Liver (tissue), 9 donors: ENCODE measurements around the gene DPP9. TPM values are rescaled to one million over a fixed set of nuclear protein-coding genes. Genes with fewer than 3 reads are reported as not detected.

Experiments used
- DNase-seq: peaks from one replicate; pipeline ENCODE4 v3.0.0-alpha.2; 2017; ENCODE audit warnings: low spot score
- H3K27ac ChIP-seq, 2 donors: one replicate each; pipeline ENCODE4 v1.7.0; 2013; ENCODE audit warnings: inconsistent platforms in 2 of 2, low read length in 2 of 2, control low read depth in 1 of 2, low read depth in 1 of 2, mild to moderate bottlenecking in 1 of 2
- H3K27me3 ChIP-seq, 4 donors: one replicate each; pipeline versions ENCODE4 v1.6.1 to v1.7.0; 2013; ENCODE audit warnings: low read length in 3 of 4, inconsistent platforms in 1 of 4, mild to moderate bottlenecking in 1 of 4, moderate library complexity in 1 of 4; ENCODE audit not compliant: control insufficient read depth in 4 of 4, insufficient read depth in 4 of 4
- H3K36me3 ChIP-seq, 4 donors: one replicate each; pipeline versions ENCODE4 v1.6.1 to v1.7.0; 2013; ENCODE audit warnings: low read length in 3 of 4, mild to moderate bottlenecking in 3 of 4, low read depth in 1 of 4, moderate library complexity in 1 of 4; ENCODE audit not compliant: control insufficient read depth in 4 of 4, insufficient read depth in 3 of 4
- H3K4me1 ChIP-seq, 4 donors: one replicate each; pipeline versions ENCODE4 v1.6.1 to v1.7.0; 2013; ENCODE audit warnings: low read length in 3 of 4, mild to moderate bottlenecking in 3 of 4, moderate library complexity in 1 of 4; ENCODE audit not compliant: control insufficient read depth in 4 of 4, insufficient read depth in 4 of 4
- H3K4me3 ChIP-seq, 3 donors: one replicate each; pipeline versions ENCODE4 v1.6.1 to v1.7.0; 2013; ENCODE audit warnings: low read length in 3 of 3, control low read depth in 1 of 3, low read depth in 1 of 3, mild to moderate bottlenecking in 1 of 3
- H3K9ac ChIP-seq, 2 donors: one replicate each; pipeline ENCODE4 v1.7.0; 2013; ENCODE audit warnings: low read length in 2 of 2, mild to moderate bottlenecking in 2 of 2, moderate library complexity in 2 of 2, control low read depth in 1 of 2, low read depth in 1 of 2
- H3K9me3 ChIP-seq, 4 donors: one replicate each; pipeline versions ENCODE4 v1.6.1 to v1.7.0; 2013; ENCODE audit warnings: low read length in 3 of 4; ENCODE audit not compliant: control insufficient read depth in 4 of 4
- CTCF ChIP-seq: fragments of 150-350 bp; IDR thresholded peaks from 2 replicates; pipeline ENCODE4 v1.5.1; 2017; ENCODE audit warnings: improper control_type of control experiment, low read depth, low read length; ENCODE audit not compliant: missing input control
- EGR1 ChIP-seq, 2 donors: IDR thresholded peaks; 2 replicates each; pipeline ENCODE4 v1.6.1; 2016 to 2018; ENCODE audit warnings: antibody characterized with exemption in 2 of 2, low read depth in 2 of 2
- FOXA1 ChIP-seq: IDR thresholded peaks from 2 replicates; pipeline ENCODE4 v1.6.1; 2016; ENCODE audit warnings: antibody characterized with exemption
- FOXA2 ChIP-seq: IDR thresholded peaks from 2 replicates; pipeline ENCODE4 v1.6.1; 2016; ENCODE audit warnings: antibody characterized with exemption
- GABPA ChIP-seq, 2 donors: IDR thresholded peaks in 1 of 2; conservative IDR thresholded peaks in 1 of 2; 2 replicates each; pipeline ENCODE4 v1.6.1; 2016; ENCODE audit warnings: antibody characterized with exemption in 2 of 2, mild to moderate bottlenecking in 1 of 2, moderate library complexity in 1 of 2
- HNF4A ChIP-seq, 2 donors: conservative IDR thresholded peaks; 2 replicates each; pipeline ENCODE4 v1.6.1; 2016; ENCODE audit warnings: antibody characterized with exemption in 2 of 2, mild to moderate bottlenecking in 2 of 2
- HNF4G ChIP-seq: IDR thresholded peaks from 2 replicates; pipeline ENCODE4 v1.6.1; 2016; ENCODE audit warnings: antibody characterized with exemption
- JUND ChIP-seq, 2 donors: IDR thresholded peaks; 2 replicates each; pipeline ENCODE4 v1.6.1; 2016; ENCODE audit warnings: antibody characterized with exemption in 2 of 2
- NR2F2 ChIP-seq: IDR thresholded peaks from 2 replicates; pipeline ENCODE4 v1.6.1; 2016; ENCODE audit warnings: antibody characterized with exemption
- RAD21 ChIP-seq, 2 donors: IDR thresholded peaks; 2 replicates each; pipeline ENCODE4 v1.6.1; 2016; ENCODE audit warnings: antibody characterized with exemption in 2 of 2, mild to moderate bottlenecking in 2 of 2
- REST ChIP-seq: IDR thresholded peaks from 2 replicates; pipeline ENCODE4 v1.6.1; 2016; ENCODE audit warnings: antibody characterized with exemption, mild to moderate bottlenecking
- RXRA ChIP-seq, 2 donors: IDR thresholded peaks; 2 replicates each; pipeline ENCODE4 v1.6.1; 2017 to 2018; ENCODE audit warnings: antibody characterized with exemption in 2 of 2, mild to moderate bottlenecking in 1 of 2
- SP1 ChIP-seq: IDR thresholded peaks from 2 replicates; pipeline ENCODE4 v1.6.1; 2018; ENCODE audit warnings: antibody characterized with exemption, mild to moderate bottlenecking
- TAF1 ChIP-seq: conservative IDR thresholded peaks from 2 replicates; pipeline ENCODE4 v1.6.1; 2016; ENCODE audit warnings: antibody characterized with exemption, mild to moderate bottlenecking
- YY1 ChIP-seq: IDR thresholded peaks from 2 replicates; pipeline ENCODE4 v1.6.1; 2016; ENCODE audit warnings: antibody characterized with exemption, mild to moderate bottlenecking
- ZBTB33 ChIP-seq: IDR thresholded peaks from 2 replicates; pipeline ENCODE4 v1.6.1; 2016; ENCODE audit warnings: antibody characterized with exemption
- WGBS: extraction: QIAGEN DNeasy Blood & Tissue Kit; methylation state at CpG from one replicate; pipeline ENCODE4 v1.1.7; 2013; 5-methylcytosine and 5-hydroxymethylcytosine counted together
- polyA plus RNA-seq, 2 donors: library from polyadenylated mRNA; stranded (reverse) in 1 of 2; unstranded in 1 of 2; fragments of 200-250 nt in 1 of 2; fragments of >200 nt in 1 of 2; fragmentation: Nextera tagmentation in 1 of 2; extraction: Ambion mirVana in 1 of 2; gene quantifications; one replicate each; pipeline versions ENCODE4 v1.2.1 to v1.2.3, GENCODE V29; 2013 to 2015
- total RNA-seq, 2 donors: library from RNA; depleted of rRNA; stranded (reverse); fragments of >200 nt; gene quantifications; one replicate each; pipeline ENCODE4 v1.2.3, GENCODE V29; 2014
- TF ChIP-seq, protein P1 (sequence below): IDR thresholded peaks from 2 replicates; pipeline ENCODE4 v1.6.1; 2016; ENCODE audit warnings: antibody characterized with exemption
- TF ChIP-seq, protein P2 (sequence below): IDR thresholded peaks from 2 replicates; pipeline ENCODE4 v1.6.1; 2016; ENCODE audit warnings: antibody characterized with exemption
- donor health status: healthy.
- donor health status: healthy.
- donor health status: healthy.
- donor health status: healthy.
- donor health status: healthy.

The DPP9 gene
- total and polyA plus RNA-seq, 4 donors: 20.5 to 74.5 (median 40.3) TPM

- Histone ChIP-seq H3K9ac (no peak overlapping the region), H3K4me1 (peaks cover 5 to 42% (median 32%) of the 10 kb centered on the region in 4 donors), H3K9me3 (no peaks in the 10 kb centered on the region), H3K27ac (peak overlapping the region; percentile 75 to 88), H3K4me3 (no peak overlapping the region), H3K36me3 (peaks cover 10 to 28% (median 18%) of the 10 kb centered on the region in 4 donors), H3K27me3 (no peaks in the 10 kb centered on the region)
- WGBS: 67% methylated on average over 13 of the region's 13 CpGs
- DNase-seq: no peak
- TF ChIP-seq HNF4G (no peak), TAF1 (no peak), SP1 (no peak), FOXA2 (no peak), JUND (IDR thresholded peaks at IDR 0.05) (no peak), ZBTB33 (no peak), YY1 (no peak), HNF4A (conservative IDR thresholded peaks at IDR 0.05) (no peak), CTCF (no peak), REST (no peak), GABPA (IDR thresholded peaks at IDR 0.05 in 1 of 2, conservative IDR thresholded peaks at IDR 0.05 in 1 of 2) (no peak), EGR1 (IDR thresholded peaks at IDR 0.05; ENCODE audit: low read depth in 2 of 2) (no peak), RXRA (IDR thresholded peaks at IDR 0.05) (no peak), FOXA1 (no peak), NR2F2 (no peak), RAD21 (IDR thresholded peaks at IDR 0.05) (no peak)
- TF ChIP-seq, protein P1, sequence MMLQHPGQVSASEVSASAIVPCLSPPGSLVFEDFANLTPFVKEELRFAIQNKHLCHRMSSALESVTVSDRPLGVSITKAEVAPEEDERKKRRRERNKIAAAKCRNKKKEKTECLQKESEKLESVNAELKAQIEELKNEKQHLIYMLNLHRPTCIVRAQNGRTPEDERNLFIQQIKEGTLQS: no peak
- TF ChIP-seq, protein P2, sequence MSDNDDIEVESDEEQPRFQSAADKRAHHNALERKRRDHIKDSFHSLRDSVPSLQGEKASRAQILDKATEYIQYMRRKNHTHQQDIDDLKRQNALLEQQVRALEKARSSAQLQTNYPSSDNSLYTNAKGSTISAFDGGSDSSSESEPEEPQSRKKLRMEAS: no peak
Measured at GRCh38 chr19:4653793-4654436, 69.7 kb downstream of the DPP9 start.
